ENCODE data around the gene MAGI2.

DNA sequence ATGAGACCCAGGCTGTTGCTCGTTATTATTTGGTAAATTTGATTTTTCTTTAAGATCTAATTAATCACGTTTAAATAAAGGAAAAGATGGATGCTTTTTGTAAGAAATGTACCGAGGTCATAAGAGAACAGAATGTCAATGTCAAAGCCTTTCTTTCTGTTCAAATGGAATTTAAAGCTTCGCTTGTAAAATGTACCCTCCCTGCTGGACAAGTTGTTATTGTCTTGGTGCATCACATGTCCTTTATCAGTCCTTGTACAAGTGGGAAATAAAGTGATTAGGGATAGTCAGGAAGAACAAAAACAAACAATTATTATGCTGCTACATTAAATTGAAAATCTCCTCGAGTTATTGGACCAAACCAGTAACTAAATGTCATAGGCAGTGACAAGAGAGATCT, 1291.7 kb downstream of the MAGI2 start:
- TF ChIP-seq CTCF (IDR thresholded peaks at IDR 0.05) = no peak
- TF ChIP-seq POLR2A (IDR thresholded peaks at IDR 0.05) = no peak

Measured in esophagus squamous epithelium (tissue), 4 donors.